Measurements from ENCODE around the gene MEX3A.

The MEX3A gene

GRCh38 chr1:156078728-156079127 is 3.5 kb downstream of the MEX3A start:
- peaks cover 58% of the 10 kb centered on the region for H3K36me3 ChIP-seq
- TF ChIP-seq CTCF (IDR thresholded peaks at IDR 0.05; ENCODE audit: low read depth, low read length): no peak
- no peaks in the 10 kb centered on the region for H3K9me3 ChIP-seq (ENCODE audit: severe bottlenecking)
- no peaks in the 10 kb centered on the region for H3K27me3 ChIP-seq (ENCODE audit: insufficient read depth, low read depth, severe bottlenecking)
- no peak for DNase-seq
- no peak overlapping the region; the same call in 1 of the 2 replicates for H3K27ac ChIP-seq
- H3K4me3 ChIP-seq (ENCODE audit: low read depth, low read length): no peak overlapping the region

GRCh38 chr1:156077430-156077760 is 4.9 kb downstream of the MEX3A start:
- peak overlapping the region; percentile 70 for H3K27ac ChIP-seq
- peaks cover 67% of the 10 kb centered on the region for H3K36me3 ChIP-seq
- no peaks in the 10 kb centered on the region for H3K9me3 ChIP-seq (ENCODE audit: severe bottlenecking)
- no peak for DNase-seq
- no peak overlapping the region for H3K4me3 ChIP-seq (ENCODE audit: low read depth, low read length)
- no peaks in the 10 kb centered on the region for H3K27me3 ChIP-seq (ENCODE audit: insufficient read depth, low read depth, severe bottlenecking)
- no peak for TF ChIP-seq CTCF (IDR thresholded peaks at IDR 0.05; ENCODE audit: low read depth, low read length)

DNA sequence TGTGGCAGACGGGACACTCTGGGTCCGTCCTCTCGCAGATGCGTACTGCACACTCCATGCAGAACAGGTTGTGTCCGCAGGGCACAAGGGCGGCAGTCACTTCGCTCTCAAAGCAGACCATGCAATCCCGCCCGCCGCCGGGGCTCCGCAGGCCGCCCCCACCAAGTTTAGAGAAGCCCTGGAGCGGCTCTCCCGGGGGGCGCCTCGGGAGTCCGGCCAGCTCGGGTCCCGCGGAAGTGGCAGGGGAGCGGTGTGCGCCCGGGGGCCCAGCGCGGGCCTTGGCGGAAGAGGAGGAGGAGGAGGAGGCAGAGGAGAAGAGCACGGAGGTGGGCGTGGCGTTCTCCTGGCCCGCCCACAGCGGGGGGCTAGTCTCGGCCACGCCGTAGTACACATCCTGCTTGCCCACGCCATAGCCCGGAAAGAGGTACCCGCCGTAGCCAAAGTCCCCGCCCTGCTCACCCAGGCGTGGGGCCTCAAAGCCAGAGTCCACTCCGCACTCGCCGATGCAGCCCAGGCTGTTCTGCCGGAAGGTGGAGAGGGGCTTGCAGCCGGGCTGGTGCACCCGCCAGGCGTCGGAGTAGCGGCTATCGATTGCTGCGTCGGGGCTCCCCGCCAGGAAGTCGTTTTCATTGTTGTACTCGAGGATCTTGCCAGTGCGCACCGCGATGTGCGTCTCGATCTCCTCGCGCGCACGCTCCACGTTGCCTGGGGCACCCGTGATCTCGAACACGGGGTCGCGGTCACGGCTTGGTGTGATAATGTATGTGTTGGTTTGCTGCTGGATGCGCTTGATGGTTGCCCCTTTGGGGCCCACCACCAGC is 5.4 kb downstream of the MEX3A start:
- TF ChIP-seq CTCF (IDR thresholded peaks at IDR 0.05; ENCODE audit: low read depth, low read length): no peak
- Histone ChIP-seq H3K4me3 (ENCODE audit: low read depth, low read length) (no peak overlapping the region), H3K27me3 (ENCODE audit: insufficient read depth, low read depth, severe bottlenecking) (no peaks in the 10 kb centered on the region), H3K36me3 (peaks cover 67% of the 10 kb centered on the region), H3K9me3 (ENCODE audit: severe bottlenecking) (no peaks in the 10 kb centered on the region), H3K27ac (peak overlapping the region; percentile 70)
- no peak for DNase-seq

GRCh38 chr1:156075775-156076204 is 6.5 kb downstream of the MEX3A start:
- peak overlapping the region; percentile 70 for H3K27ac ChIP-seq
- no peak for TF ChIP-seq CTCF (IDR thresholded peaks at IDR 0.05; ENCODE audit: low read depth, low read length)
- peaks cover 67% of the 10 kb centered on the region for H3K36me3 ChIP-seq
- H3K4me3 ChIP-seq (ENCODE audit: low read depth, low read length): no peak overlapping the region
- no peaks in the 10 kb centered on the region for H3K9me3 ChIP-seq (ENCODE audit: severe bottlenecking)
- H3K27me3 ChIP-seq (ENCODE audit: insufficient read depth, low read depth, severe bottlenecking): no peaks in the 10 kb centered on the region
- peak; percentile 54 for DNase-seq

DNA sequence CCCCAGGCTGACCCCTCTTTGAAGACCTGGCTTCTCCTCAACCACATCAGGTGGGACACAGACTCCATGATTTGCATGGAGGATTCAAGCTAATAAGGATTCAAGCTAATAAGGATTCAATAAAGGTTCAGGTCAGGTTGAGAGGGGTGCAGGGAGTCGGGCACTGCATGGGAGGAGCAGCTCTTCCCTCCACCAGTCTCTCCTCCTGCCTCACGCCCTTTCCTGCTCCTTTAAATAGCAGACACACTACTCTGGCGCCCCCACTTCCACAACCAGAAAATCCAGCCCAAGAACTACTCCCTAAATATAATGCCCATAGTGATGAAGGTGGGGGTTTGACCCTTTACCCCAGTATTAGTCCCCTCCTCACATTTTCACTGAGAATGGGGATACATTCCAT is 7.1 kb downstream of the MEX3A start:
- Histone ChIP-seq H3K9me3 (ENCODE audit: severe bottlenecking) (no peaks in the 10 kb centered on the region), H3K27me3 (ENCODE audit: insufficient read depth, low read depth, severe bottlenecking) (no peaks in the 10 kb centered on the region), H3K36me3 (peaks cover 67% of the 10 kb centered on the region), H3K4me3 (ENCODE audit: low read depth, low read length) (no peak overlapping the region), H3K27ac (peak overlapping the region; percentile 70)
- peak; percentile 24; the same call in 1 of the 2 replicates for TF ChIP-seq CTCF (IDR thresholded peaks at IDR 0.05; ENCODE audit: low read depth, low read length)
- DNase-seq: peak; percentile 77

Data from WERI-Rb-1 (cell line).